HUES6 (cell line): Measurements from ENCODE around the gene PAM16.

Source experiments
- H3K27ac ChIP-seq: 2 replicates; pipeline ENCODE4 v1.7.0; 2013; ENCODE audit warnings: low read depth, mild to moderate bottlenecking, low read length, inconsistent platforms
- H3K27me3 ChIP-seq: 2 replicates; pipeline ENCODE4 v1.6.1; 2013; ENCODE audit warnings: low read length; ENCODE audit not compliant: control insufficient read depth, insufficient read depth
- H3K36me3 ChIP-seq: 2 replicates; pipeline ENCODE4 v1.6.1; 2013; ENCODE audit warnings: low read length; ENCODE audit not compliant: control insufficient read depth, insufficient read depth
- H3K4me1 ChIP-seq: 2 replicates; pipeline ENCODE4 v1.6.1; 2013; ENCODE audit warnings: low read length; ENCODE audit not compliant: control insufficient read depth, insufficient read depth
- H3K4me3 ChIP-seq: 2 replicates; pipeline ENCODE4 v1.5.1; 2013; ENCODE audit warnings: low read depth, low read length
- H3K9ac ChIP-seq: one replicate; pipeline ENCODE4 v1.6.1; 2013; ENCODE audit warnings: mild to moderate bottlenecking, low read length
- H3K9me3 ChIP-seq: 2 replicates; pipeline ENCODE4 v1.6.1; 2013; ENCODE audit warnings: low read depth, low read length; ENCODE audit not compliant: control insufficient read depth, insufficient read depth

PAM16 gene

GRCh38 chr16:4358831-4359561 is 7.9 kb upstream of the PAM16 start:
- H3K4me1 ChIP-seq: peaks cover 3% of the 10 kb centered on the region; the same call in 1 of the 2 replicates
- no peaks in the 10 kb centered on the region for H3K9me3 ChIP-seq
- no peaks in the 10 kb centered on the region for H3K27me3 ChIP-seq
- H3K27ac ChIP-seq: no peak overlapping the region
- H3K36me3 ChIP-seq: no peaks in the 10 kb centered on the region
- H3K4me3 ChIP-seq: no peak overlapping the region
- H3K9ac ChIP-seq: no peak overlapping the region

DNA sequence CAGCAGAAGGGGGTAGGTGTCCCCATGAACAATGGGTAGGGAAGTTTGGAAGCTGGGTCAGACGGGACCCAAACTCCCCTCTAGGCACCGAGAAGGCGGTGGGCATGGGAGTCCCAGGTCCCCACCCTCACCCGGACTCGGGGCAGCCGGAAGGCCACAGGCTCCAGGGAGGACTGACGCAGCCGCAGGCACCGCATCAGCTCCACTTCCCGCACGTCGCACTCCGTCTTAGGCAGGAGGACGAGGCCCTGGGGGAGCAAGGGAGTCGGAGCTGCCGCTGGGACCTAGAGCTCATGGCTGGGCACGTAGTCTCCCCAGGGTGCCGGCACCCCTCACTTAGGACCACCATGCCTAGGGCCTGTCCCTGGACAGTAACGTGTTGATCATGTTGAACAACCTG is 7.1 kb upstream of the PAM16 start:
- H3K27me3 ChIP-seq: no peaks in the 10 kb centered on the region
- H3K4me1 ChIP-seq: peaks cover 3% of the 10 kb centered on the region; the same call in 1 of the 2 replicates
- H3K9me3 ChIP-seq: no peaks in the 10 kb centered on the region
- no peaks in the 10 kb centered on the region for H3K36me3 ChIP-seq
- H3K4me3 ChIP-seq: no peak overlapping the region
- no peak overlapping the region for H3K27ac ChIP-seq
- no peak overlapping the region for H3K9ac ChIP-seq

DNA sequence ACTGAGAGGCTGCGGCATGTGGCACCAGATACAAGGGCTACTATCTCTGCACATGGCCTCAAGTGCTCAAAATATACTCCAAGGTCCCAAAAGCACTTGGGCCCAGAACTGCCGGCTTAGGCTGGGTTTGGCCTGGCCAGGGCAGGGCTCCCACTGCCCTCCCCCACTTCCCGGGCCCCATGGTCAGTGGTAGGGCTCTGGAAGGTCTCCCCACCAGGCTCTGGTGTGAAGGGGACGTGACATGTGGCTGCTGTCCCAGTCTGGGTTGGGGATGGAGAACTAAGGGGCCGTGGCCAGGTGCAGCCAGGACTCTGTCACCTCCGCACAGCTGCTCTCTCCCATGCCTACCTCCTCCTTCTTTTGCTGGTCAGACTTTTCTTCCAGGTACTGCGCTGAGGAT is 5.7 kb upstream of the PAM16 start:
- Histone ChIP-seq H3K36me3 (no peaks in the 10 kb centered on the region), H3K9ac (no peak overlapping the region), H3K4me3 (no peak overlapping the region), H3K27ac (no peak overlapping the region), H3K4me1 (peaks cover 3% of the 10 kb centered on the region; the same call in 1 of the 2 replicates), H3K9me3 (no peaks in the 10 kb centered on the region), H3K27me3 (no peaks in the 10 kb centered on the region)

- H3K27me3 ChIP-seq: no peaks in the 10 kb centered on the region
- 0 out of 2 replicates have a peak, but pooled peaks cover 3% of the 10 kb centered on the region for H3K36me3 ChIP-seq
- H3K9ac ChIP-seq: no peak overlapping the region
- H3K4me3 ChIP-seq: no peak overlapping the region
- H3K4me1 ChIP-seq: peaks cover 4% of the 10 kb centered on the region; the same call in 1 of the 2 replicates
- no peaks in the 10 kb centered on the region for H3K9me3 ChIP-seq
- H3K27ac ChIP-seq: no peak overlapping the region
These were observed 3.6 kb upstream of the PAM16 start for GRCh38 chr16:4354512-4355409.

GRCh38 chr16:4353675-4354074 is 2.6 kb upstream of the PAM16 start:
- Histone ChIP-seq H3K27ac (no peak overlapping the region), H3K36me3 (0 out of 2 replicates have a peak, but pooled peaks cover 3% of the 10 kb centered on the region), H3K27me3 (no peaks in the 10 kb centered on the region), H3K9ac (no peak overlapping the region), H3K4me3 (no peak overlapping the region), H3K9me3 (no peaks in the 10 kb centered on the region), H3K4me1 (peaks cover 4% of the 10 kb centered on the region; the same call in 1 of the 2 replicates)

DNA sequence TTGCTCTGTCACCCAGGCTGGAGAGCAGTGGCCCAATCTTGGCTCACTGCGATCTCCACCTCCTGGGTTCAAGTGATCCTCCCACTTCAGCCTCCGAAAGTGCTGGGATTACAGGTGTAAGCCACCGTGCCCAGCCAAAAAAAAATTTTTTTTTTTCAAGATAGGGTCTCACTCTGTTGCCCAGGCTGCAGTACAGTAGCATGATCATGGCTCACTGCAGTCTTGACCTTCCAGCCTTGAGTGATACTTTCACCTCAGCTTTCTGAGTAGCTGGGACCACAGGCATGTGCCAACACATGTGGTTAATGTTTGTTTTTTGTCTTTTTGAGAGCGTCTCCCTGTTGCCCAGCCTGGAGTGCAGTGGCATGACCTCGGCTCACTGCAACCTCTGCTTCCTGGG is 1.7 kb upstream of the PAM16 start:
- Histone ChIP-seq H3K27me3 (no peaks in the 10 kb centered on the region), H3K4me3 (no peak overlapping the region), H3K36me3 (peaks cover 9% of the 10 kb centered on the region), H3K4me1 (peaks cover 4% of the 10 kb centered on the region; the same call in 1 of the 2 replicates), H3K27ac (no peak overlapping the region), H3K9me3 (no peaks in the 10 kb centered on the region), H3K9ac (no peak overlapping the region)

DNA sequence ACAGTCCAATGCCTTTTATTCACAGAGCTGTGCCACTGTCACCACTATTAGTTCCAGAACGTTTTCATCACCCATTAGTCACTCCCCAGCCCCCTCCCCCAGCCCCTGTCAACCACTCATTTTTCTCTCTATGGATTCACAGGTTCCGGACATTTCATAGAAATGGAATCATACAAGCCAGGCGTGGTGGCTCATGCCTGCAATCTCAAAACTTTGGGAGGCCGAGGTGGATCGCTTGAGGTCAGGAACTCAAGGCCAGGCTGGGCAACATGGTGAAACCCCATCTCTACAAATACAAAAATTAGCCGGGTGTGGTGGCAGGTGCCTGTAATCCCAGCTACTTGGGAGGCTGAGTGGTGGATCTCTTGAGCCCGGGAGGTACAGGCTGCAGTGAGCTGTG is 759 bp upstream of the PAM16 start:
- Histone ChIP-seq H3K27me3 (no peaks in the 10 kb centered on the region), H3K9me3 (no peaks in the 10 kb centered on the region), H3K4me1 (peaks cover 4% of the 10 kb centered on the region; the same call in 1 of the 2 replicates), H3K4me3 (no peak overlapping the region), H3K9ac (no peak overlapping the region), H3K36me3 (peaks cover 14% of the 10 kb centered on the region), H3K27ac (no peak overlapping the region)

DNA sequence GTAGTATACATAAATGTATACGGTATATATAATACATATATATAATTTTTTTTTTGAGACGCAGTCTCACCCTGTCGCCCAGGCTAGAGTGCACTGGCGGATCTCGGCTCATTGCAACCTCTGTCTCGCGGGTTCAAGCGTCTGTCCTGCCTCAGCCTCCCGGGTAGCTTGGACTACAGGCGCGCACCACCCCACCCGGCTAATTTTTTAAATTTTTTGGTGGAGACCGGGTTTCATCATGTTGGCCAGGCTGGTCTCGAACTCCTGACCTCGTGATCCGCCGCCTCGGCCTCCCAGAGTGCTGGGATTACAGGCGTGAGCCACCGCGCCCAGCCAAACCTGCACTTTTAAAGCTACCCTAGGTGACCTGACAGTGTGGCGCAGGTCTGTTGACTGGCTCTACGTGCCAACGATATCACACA is 745 bp downstream of the PAM16 start:
- Histone ChIP-seq H3K27ac (peak overlapping the region; percentile 79; the same call in 1 of the 2 replicates), H3K4me3 (peak overlapping the region; percentile 96)

DNA sequence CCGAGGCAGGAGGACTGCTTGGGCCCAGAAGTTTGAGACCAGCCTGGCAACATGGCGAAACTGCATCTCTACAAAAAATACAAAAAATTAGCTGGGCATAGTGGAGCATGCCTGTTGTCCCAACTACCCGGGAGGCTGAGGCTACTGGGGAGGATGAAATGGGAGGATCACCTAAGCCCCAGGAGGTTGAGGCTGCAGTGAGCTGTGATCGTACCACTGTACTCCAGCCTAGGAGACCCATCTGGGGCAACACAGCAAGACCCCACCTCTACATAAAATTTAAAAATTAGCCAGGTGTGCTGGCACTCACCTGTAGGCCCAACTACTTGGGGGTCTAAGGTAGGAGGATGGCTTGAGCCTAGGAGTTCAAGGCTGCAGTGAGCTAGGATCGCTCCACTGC is 1.8 kb downstream of the PAM16 start:
- Histone ChIP-seq H3K9ac (no peak overlapping the region), H3K36me3 (peaks cover 27% of the 10 kb centered on the region), H3K4me3 (no peak overlapping the region), H3K4me1 (peaks cover 4% of the 10 kb centered on the region; the same call in 1 of the 2 replicates), H3K9me3 (no peaks in the 10 kb centered on the region), H3K27ac (no peak overlapping the region), H3K27me3 (no peaks in the 10 kb centered on the region)

More for the DNA sequence above, 745 bp downstream of the PAM16 start:
- Histone ChIP-seq H3K9me3 (no peaks in the 10 kb centered on the region), H3K9ac (peak overlapping the region; percentile 93), H3K4me1 (peaks cover 4% of the 10 kb centered on the region; the same call in 1 of the 2 replicates), H3K36me3 (peaks cover 21% of the 10 kb centered on the region), H3K27me3 (no peaks in the 10 kb centered on the region)

- no peaks in the 10 kb centered on the region for H3K27me3 ChIP-seq
- no peaks in the 10 kb centered on the region for H3K9me3 ChIP-seq
- peaks cover 31% of the 10 kb centered on the region for H3K36me3 ChIP-seq
- no peak overlapping the region for H3K4me3 ChIP-seq
- H3K9ac ChIP-seq: no peak overlapping the region
- H3K27ac ChIP-seq: no peak overlapping the region
- peaks cover 4% of the 10 kb centered on the region; the same call in 1 of the 2 replicates for H3K4me1 ChIP-seq
These were observed 3.2 kb downstream of the PAM16 start for GRCh38 chr16:4347765-4348509.
